Sigmoid colon (tissue), 4 donors: ENCODE data around the gene ACLY.

Experiments
- CTCF ChIP-seq, 4 experiments: fragments of 450-650 bp in 3 of 4; fragments of 200-600 bp in 1 of 4; IDR thresholded peaks; one replicate each; pipeline ENCODE4 v1.5.1; 2016 to 2019; ENCODE audit warnings: antibody characterized with exemption in 4 of 4, mild to moderate bottlenecking in 3 of 4, moderate library complexity in 2 of 4
- POLR2A ChIP-seq, 2 donors: fragments of 450-650 bp; IDR thresholded peaks; one replicate each; pipeline ENCODE4 v1.6.1; 2016; ENCODE audit warnings: antibody characterized with exemption in 2 of 2, mild to moderate bottlenecking in 2 of 2, moderate library complexity in 2 of 2
- POLR2AphosphoS5 ChIP-seq, 4 donors: sonication (generic); formaldehyde crosslinking; IDR thresholded peaks; one replicate each; pipeline ENCODE4 v1.6.1; 2017; ENCODE audit warnings: antibody characterized with exemption in 4 of 4

GRCh38 chr17:41892021-41892376, 26.8 kb downstream of the ACLY start:
- TF ChIP-seq POLR2A (IDR thresholded peaks at IDR 0.05) (no peak), CTCF (IDR thresholded peaks at IDR 0.05) (no peak), POLR2AphosphoS5 (IDR thresholded peaks at IDR 0.05) (no peak)
